PFSK-1 (cell line): ENCODE data around the gene DKKL1.

ENCODE experiments used
- FOXP2 ChIP-seq: optimal IDR thresholded peaks from 2 replicates; pipeline ENCODE3; 2011; ENCODE audit warnings: borderline replicate concordance, control low read depth, inconsistent platforms; ENCODE audit not compliant: insufficient read depth; ENCODE audit errors: extremely low read length, extremely low read depth
- POLR2AphosphoS5 ChIP-seq: IDR thresholded peaks from 2 replicates; pipeline ENCODE4 v1.6.1; 2012; ENCODE audit warnings: low read depth, mild to moderate bottlenecking, control low read depth, low read length, moderate library complexity
- REST ChIP-seq, 2 experiments: IDR thresholded peaks; 2 replicates each; pipeline versions ENCODE4 v1.6.1 to v1.8.0; 2011 to 2012; ENCODE audit warnings: low read depth in 2 of 2, low read length in 2 of 2, control low read depth in 1 of 2, inconsistent platforms in 1 of 2, mild to moderate bottlenecking in 1 of 2, moderate library complexity in 1 of 2; ENCODE audit not compliant: insufficient read depth in 1 of 2
- SIN3A ChIP-seq: IDR thresholded peaks from 2 replicates; pipeline ENCODE4 v1.6.1; 2012; ENCODE audit warnings: mild to moderate bottlenecking, low read length, moderate library complexity, borderline replicate concordance; ENCODE audit not compliant: insufficient read depth
- TAF1 ChIP-seq: IDR thresholded peaks from 2 replicates; pipeline ENCODE4 v1.6.1; 2012; ENCODE audit warnings: low read length, control low read depth, borderline replicate concordance; ENCODE audit not compliant: insufficient read depth

DKKL1 gene

GRCh38 chr19:49398931-49399330 lies 35.3 kb downstream of the DKKL1 start:
- TF ChIP-seq TAF1 (no peak), REST (IDR thresholded peaks at IDR 0.05; ENCODE audit: insufficient read depth in 1 of 2, low read depth in 2 of 2, low read length in 2 of 2) (no peak), FOXP2 (no peak), SIN3A (no peak), POLR2AphosphoS5 (no peak)

GRCh38 chr19:49400029-49400428 lies 36.4 kb downstream of the DKKL1 start:
- TF ChIP-seq SIN3A (no peak), REST (IDR thresholded peaks at IDR 0.05; ENCODE audit: insufficient read depth in 1 of 2, low read depth in 2 of 2, low read length in 2 of 2) (no peak), POLR2AphosphoS5 (no peak), TAF1 (no peak), FOXP2 (no peak)

- TF ChIP-seq POLR2AphosphoS5, result no peak
- TF ChIP-seq REST (IDR thresholded peaks at IDR 0.05; ENCODE audit: insufficient read depth in 1 of 2, low read depth in 2 of 2, low read length in 2 of 2), result no peak
- no peak for TF ChIP-seq SIN3A
- no peak for TF ChIP-seq TAF1
- no peak for TF ChIP-seq FOXP2
Observed at GRCh38 chr19:49403404-49404187, 39.9 kb downstream of the DKKL1 start.

GRCh38 chr19:49407079-49407478 lies 43.4 kb downstream of the DKKL1 start:
- TF ChIP-seq POLR2AphosphoS5 (no peak), FOXP2 (no peak), REST (IDR thresholded peaks at IDR 0.05; ENCODE audit: insufficient read depth in 1 of 2, low read depth in 2 of 2, low read length in 2 of 2) (no peak), SIN3A (no peak), TAF1 (no peak)
